HG03097 (cell line): ENCODE results near the gene RILPL2.
"Not testable (repeated sequence)": the region's sequence is repeated elsewhere in the genome, so short reads cannot be mapped to it uniquely, and the experiment has no call there.

Experiments used
- ATAC-seq: cut with Tn5 transposase; IDR thresholded peaks from one replicate; pipeline ENCODE4 v1.9.1; 2021; ENCODE audit not compliant: unreplicated experiment, low FRiP score

RILPL2 gene

GRCh38 chr12:123450636-123451035, 14.2 kb upstream of the RILPL2 start:
- ATAC-seq, result no peak

- no peak for ATAC-seq
These were observed 13.4 kb upstream of the RILPL2 start for GRCh38 chr12:123449856-123450255.

DNA sequence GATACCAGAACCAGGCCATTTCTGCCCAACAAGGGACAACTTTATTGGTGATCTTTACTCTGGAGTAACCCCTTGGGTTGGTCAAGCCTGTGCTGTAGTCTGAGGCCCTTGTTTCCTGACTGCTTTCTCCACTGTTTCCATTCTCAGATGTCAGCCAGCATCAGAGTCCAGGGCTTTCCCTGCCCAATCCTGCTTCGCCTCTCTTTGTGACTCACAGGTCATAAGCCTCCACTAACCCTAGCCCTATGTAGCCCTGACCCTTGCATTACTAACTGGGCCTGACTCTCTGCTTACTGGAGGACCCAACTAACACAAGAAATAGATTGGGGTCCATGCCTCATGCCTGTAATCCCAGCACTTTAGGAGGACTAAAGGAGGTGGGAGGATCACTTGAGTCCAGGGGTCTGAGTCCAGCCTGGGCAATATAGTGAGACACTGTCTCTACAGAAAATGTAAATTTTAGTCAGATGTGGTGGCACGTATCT, 12.8 kb upstream of the RILPL2 start:
- ATAC-seq, result no peak

DNA sequence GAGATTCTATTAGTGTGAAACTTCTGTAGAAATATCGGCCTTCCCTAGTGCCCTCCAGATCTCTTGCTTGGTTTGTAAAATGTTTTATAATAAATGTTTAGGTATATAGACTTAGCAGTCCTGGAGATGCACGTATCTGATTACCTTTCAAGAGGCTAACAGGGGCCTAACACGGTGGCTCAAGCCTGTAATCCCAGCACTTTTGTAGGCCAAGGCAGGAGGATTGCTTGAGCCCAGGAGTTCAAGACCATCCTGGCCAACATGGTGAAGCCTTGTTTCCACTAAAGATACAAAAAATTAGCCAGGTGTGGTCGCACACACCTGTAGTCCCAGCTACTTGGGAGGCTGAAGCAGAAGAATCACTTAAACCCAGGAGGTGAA, 9.8 kb upstream of the RILPL2 start:
- ATAC-seq, result no peak

GRCh38 chr12:123445388-123446332, 9.2 kb upstream of the RILPL2 start:
- no peak for ATAC-seq

GRCh38 chr12:123444092-123445026, 7.9 kb upstream of the RILPL2 start:
- no peak for ATAC-seq

DNA sequence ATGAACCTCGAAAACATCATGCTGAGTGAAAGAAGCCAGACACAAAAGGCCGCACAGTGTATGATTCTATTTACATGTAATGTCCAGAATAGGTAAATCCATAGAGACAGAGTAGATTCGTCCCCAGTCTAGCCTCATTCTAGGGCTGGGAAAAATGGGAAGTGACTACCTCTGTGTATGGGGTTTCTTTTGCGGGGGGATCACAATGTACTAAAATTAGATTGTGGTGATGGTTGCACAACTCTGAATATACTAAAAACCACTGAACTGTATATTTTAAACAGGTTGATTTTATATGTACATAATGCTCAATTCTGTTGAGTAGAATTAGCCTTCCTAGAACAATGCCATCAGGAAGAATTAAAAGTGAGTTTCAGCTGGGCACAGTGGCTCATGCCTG, 6.3 kb upstream of the RILPL2 start:
- no peak for ATAC-seq

DNA sequence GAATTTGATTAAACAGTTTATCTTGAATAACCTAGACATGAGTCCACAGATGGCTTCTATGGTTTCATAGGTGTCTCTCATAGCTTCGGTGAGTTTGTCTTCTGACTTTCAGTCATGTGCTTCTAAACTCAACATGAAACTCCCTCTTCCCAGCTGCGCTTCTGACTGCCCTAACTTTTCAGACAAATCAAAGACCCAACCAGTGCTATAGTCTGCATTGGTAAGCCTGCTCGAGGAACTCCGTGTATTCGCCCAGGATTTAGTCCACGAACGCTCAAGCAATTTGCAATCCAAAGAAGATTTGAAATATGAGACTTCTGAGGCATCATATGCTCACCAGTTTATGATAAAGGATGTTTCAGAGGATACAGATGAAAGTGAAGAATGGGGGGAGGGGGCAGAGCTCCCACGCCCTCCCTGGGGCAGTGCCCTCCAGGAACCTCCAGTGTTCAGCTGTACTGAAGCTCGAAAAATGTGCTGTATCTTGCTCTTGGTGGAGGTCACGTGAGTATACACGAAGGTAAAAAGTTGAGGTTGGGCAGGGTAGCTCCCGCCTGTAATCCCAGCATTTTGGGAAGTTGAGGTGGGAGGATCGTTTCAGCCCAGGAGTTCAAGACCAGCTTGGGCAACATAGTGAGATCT, 5.2 kb upstream of the RILPL2 start:
- peak; percentile 66 for ATAC-seq

- ATAC-seq, result no peak
These were observed 858 bp downstream of the RILPL2 start for GRCh38 chr12:123435636-123436016.

DNA sequence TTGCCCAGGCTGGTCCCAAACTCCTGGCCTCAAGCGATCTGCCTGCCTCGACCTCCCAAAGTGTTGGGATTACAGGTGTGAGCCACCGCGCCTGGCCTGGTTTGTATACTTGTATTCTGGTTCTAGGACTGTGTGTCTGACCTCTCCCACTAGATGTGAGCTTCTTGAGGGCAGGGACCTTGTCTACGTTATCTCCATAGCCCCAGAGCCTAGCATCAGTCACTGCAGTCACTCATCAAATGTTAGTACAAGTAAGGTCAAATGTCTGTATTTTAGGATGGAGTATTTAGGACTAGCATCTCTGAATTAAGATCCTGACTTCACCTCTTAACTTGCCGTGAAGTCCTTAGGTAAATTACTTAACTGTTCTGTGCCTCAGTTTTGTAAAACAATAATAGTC, 2.9 kb downstream of the RILPL2 start:
- ATAC-seq, result no peak

DNA sequence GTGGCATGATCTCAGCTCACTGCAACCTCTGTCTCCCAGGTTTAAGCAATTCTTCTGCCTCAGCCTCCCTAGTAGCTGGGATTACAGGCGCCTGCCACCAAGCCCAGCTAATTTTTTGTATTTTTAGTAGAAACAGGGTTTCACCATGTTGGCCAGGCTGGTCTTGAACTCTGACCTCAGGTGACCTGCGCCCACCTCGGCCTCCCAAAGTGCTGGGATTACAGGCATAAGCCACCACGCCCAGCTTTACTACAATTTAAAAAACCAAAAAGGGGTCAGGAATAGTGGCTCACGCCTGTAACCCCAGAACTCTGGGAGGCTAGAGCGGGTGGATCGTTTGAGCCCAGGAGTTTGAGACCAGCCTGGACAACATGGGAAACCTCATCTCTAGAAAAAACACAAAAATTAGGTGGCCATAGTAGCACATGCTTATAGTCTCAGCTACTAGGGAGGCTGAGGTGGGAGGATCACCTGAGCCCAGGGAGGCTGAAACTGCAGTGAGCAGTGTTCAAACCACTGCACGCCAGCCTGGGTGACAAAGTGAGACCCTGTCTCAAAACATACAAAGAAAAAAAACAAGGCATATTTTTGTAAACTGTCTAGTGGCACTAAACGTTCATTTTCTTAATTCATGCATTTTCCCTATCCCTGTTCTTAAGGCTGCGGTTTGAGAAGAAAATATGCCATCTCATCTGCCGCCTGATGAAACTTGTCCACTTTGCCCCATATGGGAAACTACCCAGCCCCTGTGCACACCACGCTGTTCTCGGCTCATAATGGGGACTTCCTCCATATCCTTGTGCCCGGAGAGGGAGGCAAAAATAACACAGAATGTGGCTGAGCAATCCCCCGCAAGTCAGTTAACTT, 4.3 kb downstream of the RILPL2 start:
- not testable (repeated sequence) for ATAC-seq

DNA sequence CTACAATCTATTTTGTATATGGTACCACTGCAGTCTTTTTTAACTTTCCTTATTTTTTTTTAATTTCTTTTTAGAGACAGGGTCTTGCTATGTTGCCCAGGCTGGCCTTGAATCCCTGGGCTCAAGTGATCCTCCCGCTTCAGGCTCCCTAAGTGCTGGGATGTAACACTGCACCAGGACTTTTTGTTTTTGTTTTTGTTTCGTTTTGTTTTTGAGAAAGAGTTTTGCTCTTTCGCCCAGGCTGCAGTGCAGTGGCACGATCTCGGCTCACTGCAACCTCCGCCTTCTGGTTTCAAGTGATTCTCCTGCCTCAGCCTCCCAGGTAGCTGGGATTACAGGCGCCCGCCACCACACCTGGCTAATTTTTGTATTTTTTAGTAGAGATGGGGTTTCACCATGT, 7.4 kb downstream of the RILPL2 start:
- not testable (repeated sequence) for ATAC-seq

GRCh38 chr12:123428591-123428990, 7.9 kb downstream of the RILPL2 start:
- ATAC-seq, result no peak

- ATAC-seq, result peak; percentile 84
These were observed 9.3 kb downstream of the RILPL2 start for GRCh38 chr12:123427036-123427769.

- no peak for ATAC-seq
These were observed 15.2 kb downstream of the RILPL2 start for GRCh38 chr12:123421314-123421713.

DNA sequence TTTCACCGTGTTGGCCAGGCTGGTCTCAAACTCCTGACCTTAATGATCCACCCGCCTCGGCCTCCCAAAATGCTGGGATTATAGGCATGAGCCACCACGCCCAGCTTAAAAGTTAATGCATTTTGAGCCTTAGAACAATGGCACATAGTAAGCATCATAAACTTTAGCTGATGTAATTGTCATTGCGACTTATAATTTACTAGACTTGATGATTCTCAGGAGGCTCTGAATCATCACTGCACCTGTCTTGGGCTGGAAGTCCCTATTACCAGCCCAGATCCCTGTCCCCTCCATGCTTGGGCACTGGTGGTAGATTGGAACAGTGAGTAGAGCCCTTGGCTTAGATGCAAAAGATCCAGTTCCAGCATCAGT, 26.5 kb downstream of the RILPL2 start:
- no peak for ATAC-seq

DNA sequence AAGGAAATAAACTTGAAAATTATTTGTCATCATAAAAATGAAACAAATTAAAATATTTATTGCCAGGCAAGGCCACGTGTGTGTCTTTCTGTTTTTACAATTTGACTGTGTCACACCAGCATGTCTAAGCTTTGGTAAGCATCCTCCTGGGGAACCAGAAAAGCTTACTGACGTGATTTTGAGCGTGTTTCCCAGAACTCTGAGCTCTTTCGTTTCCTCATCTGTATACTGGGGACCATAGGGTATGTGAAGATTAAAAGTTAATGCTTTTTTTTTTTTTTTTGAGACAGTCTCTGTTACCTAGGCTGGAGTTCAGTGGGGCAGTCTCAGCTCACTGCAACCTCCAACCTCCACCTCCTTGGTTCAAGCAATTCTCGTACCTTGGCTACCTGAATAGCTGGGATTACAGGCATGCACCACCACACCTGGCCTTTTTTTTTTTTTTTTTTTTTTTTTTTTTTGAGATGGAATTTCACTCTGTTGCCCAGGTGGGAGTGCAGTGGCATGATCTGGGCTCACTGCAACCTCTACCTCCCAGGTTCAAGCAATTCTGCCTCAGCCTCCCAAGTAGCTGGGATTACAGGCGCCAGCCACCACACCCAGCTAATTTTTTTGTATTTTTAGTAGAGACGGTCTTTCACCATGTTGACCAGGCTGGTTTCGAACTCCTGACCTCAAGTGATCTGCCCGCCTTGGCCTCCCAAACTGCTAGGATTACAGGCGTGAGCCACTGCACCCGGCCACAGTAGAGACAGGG, 27.0 kb downstream of the RILPL2 start:
- not testable (repeated sequence) for ATAC-seq

DNA sequence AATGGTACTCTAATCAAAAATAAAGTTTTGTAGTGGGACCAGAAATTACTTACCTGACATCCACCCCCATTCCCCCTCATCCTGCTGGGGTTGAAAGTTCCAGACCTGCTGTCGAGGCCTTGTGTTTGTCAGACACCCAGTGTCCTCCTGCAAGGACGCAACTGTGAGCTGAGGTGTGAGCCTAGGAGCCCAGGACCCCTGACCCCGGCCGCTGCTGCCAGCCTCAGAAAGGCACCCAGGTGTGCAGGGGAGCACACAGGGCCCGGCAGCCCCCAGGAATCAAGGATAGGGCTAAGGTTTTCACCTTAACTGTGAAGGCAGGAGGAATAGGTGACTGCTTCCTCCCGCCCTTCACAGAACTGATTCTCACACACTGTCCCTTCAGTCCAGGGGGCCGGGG, 27.9 kb downstream of the RILPL2 start:
- ATAC-seq, result not testable (repeated sequence)
